ENCODE results near the gene GMCL2.

The GMCL2 gene

DNA sequence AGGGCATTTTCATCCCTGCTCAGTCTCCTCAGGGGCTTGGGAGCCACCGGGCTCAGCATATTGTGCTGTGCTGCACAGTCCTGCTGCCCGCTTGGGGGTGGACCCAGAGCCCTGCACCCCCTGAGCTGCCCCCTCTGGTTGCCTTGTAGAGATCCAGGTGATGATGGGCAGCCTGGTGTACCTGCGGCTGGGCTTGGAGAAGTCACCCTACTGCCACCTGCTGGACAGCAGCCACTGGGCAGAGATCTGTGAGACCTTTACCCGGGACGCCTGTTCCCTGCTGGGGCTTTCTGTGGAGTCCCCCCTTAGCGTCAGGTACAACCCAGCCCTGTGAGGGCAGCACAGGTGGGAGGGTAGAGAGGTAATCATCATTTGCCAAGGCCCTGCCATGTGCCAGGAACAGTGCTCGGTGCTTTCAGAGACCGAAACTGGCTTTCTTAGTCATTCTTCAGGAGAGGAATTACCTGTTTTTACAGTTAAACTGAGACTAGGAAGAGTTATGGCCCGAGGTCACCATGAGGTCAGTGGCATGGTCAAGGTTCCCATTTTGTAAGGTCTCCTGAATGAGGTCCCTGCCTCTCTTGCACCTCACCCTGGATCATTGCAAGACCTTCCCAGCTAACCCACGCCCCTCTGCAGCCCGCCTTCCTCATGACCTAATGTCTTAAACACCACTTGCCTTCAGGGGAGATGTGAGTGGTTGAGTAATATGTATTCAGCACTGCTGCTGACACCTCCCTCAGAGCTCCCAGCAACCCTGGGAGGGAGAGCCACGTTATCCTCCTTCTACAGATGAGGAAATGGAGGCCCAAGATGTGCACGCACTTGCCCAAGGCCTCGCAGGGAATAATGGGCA, 41.0 kb downstream of the GMCL2 start:
- DNase-seq (ENCODE audit: low read depth in 1 of 2, low spot score in 1 of 2) = peak; percentile 44 to 46

DNA sequence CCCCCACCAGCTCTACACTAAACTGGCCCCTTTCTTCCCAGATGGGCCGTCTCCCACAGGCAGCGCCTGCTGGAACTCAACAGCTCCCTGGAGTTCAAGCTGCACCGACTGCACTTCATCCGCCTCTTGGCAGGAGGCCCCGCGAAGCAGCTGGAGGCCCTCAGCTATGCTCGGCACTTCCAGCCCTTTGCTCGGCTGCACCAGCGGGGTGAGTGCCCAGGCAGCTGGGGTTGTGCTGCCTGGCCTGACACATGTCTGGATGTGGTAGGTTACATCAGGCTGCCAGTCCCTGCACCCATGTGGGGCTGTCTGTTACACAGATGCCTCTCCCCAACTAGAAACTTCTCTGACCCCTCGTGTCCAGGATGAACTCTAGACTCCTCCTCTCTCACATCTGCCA, 43.3 kb downstream of the GMCL2 start:
- no peak for DNase-seq (ENCODE audit: low read depth in 1 of 2, low spot score in 1 of 2)

DNA sequence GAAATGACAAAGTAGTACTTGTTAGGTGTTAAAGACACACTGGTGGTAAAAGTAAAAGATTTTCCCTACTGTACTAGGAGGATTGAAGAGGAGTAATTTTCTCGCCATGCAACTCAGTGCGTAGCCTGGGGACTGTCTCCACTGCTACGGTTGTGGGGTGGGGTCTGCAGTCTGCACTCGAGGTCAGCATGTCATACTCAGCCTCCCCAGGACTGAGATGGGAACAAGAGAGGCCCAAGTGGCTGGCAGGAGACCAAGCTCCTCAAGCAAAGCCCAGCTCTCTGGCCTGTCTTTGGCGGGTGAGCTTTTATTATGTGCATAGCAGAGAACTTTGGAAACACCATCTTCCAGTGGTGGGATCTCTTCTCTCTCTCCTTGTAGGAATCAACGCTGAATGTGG, 43.9 kb downstream of the GMCL2 start:
- no peak for DNase-seq (ENCODE audit: low read depth in 1 of 2, low spot score in 1 of 2)

DNA sequence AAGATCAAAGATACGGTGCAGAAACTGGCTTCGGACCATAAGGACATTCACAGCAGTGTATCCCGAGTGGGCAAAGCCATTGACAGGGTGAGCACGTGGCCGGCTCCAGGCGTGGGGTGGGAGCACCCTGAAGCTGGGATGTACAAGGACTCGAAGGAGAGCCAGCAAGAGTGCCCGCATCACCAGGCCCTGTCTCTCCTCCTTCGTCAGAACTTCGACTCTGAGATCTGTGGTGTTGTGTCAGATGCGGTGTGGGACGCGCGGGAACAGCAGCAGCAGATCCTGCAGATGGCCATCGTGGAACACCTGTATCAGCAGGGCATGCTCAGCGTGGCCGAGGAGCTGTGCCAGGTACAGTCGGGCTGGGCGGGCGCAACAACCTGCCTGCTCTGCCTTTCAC, 44.5 kb downstream of the GMCL2 start:
- no peak for DNase-seq (ENCODE audit: low read depth in 1 of 2, low spot score in 1 of 2)

DNA sequence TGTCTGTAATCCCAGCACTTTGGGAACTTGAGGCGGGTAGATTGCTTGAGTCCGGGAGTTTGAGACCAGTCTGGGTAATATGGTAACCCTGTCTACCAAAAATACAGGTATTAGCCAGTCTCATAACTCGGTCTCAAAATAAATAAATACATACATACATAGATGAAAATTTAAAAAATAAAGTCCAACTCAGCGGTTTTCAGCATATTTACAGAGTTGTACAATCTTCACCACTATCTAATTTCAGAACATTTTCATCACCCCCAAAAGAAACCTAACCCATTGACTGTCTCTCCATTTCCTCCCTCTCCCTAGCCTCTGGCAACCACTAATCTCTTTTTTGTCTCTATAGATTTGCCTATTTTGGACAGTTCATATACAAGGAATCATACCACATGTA, 45.6 kb downstream of the GMCL2 start:
- DNase-seq (ENCODE audit: low read depth in 1 of 2, low spot score in 1 of 2) = no peak

- no peak for DNase-seq (ENCODE audit: low read depth in 1 of 2, low spot score in 1 of 2)
Observed at GRCh38 chr5:178137991-178138390, 49.2 kb downstream of the GMCL2 start.

- no peak for DNase-seq (ENCODE audit: low read depth in 1 of 2, low spot score in 1 of 2)
Observed at GRCh38 chr5:178136990-178137389, 50.2 kb downstream of the GMCL2 start.
